T-helper 1 cell (primary cell): ENCODE measurements around the gene SMIM30.

ENCODE experiments used
- DNase-seq, 5 donors: peaks; one replicate each; pipeline ENCODE4 v3.0.0-alpha.2; 2012 to 2020

SMIM30 gene

DNA sequence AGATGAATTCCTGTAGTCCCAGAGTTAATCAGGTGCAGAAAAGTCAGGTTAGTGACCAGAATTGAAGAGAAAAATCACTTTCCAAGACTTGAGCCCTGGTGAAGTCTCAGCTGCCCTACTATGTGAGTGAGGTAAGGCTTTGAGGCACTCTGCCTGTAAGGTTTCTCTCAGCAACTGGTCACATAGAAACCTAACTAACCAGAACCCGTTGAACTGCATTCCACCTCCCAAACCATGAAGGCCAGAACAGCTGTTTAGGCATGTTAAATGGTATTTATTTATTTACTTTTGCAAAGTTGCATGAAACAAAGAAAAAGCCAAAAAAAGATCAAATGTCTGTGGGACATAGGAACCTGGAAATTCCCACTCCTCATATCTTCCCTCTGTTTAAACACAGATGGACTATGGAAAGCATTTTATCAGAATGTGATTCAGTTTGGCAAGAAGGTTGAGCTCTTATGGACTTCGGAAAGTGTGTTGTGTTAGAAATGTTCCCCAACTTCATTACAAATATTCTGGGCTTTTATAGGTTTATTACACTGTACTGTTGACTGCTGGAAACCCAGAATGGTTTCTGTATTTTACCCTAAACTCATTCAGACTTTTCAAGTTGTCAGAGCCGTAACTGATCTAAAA is 19.0 kb downstream of the SMIM30 start:
- no peak for DNase-seq

GRCh38 chr7:113094517-113095249 is 23.7 kb downstream of the SMIM30 start:
- DNase-seq, result no peak

GRCh38 chr7:113093561-113093960 is 24.8 kb downstream of the SMIM30 start:
- DNase-seq, result no peak

DNA sequence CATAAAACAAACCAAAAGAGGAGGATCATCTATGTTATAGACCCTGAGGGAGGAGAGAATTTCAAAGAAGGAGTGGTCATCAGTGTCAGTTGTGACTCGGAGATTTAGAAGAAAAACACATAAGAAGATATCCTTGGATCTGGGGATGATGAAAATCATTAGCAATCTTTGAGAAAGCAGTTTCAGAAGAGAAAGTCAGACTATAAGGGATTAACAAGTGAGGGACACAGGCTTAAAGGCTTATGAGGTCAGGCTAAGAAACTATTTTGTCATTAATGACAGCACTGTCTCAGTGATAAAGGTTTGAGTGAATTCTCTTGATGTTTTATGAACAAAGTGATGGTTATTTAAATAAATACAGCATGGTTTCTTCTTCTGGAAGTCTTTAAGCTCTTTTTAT is 25.6 kb downstream of the SMIM30 start:
- no peak for DNase-seq

GRCh38 chr7:113087071-113087998 is 31.0 kb downstream of the SMIM30 start:
- DNase-seq, result no peak

DNA sequence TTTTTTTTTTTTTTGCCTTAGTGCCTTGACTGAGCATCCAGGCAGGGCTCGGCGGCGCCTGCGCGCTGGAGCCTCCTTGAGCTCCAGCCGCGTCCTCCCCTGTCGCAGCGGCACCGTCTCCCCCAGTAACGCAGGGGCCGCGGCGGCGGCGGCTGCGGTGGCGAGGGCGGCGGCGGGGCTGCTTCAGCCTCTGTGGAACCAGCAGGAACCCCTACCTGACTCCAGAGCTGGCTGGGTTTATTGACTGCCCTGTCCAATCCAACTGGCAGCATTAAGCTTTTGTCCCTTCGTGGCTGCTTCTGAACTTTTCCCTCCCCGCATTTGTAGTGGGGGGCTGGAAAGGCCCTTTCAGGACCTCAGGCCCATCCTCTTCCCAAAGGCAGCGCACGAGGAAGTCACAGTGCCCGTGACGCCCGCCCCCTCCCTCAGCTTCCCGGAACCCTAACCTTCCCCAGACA is 31.9 kb downstream of the SMIM30 start, which contains the start of gene GPR85:
TSS of gene GPR85 (minus strand) at position 397 of the 458 bp plus-strand sequence. CDS start 2,106 bp downstream, outside the sequence.
- peak in 3 of 5 donors; percentile 4 to 39 (median 10) for DNase-seq

GRCh38 chr7:113085781-113086390 is 32.5 kb downstream of the SMIM30 start:
- no peak for DNase-seq

DNA sequence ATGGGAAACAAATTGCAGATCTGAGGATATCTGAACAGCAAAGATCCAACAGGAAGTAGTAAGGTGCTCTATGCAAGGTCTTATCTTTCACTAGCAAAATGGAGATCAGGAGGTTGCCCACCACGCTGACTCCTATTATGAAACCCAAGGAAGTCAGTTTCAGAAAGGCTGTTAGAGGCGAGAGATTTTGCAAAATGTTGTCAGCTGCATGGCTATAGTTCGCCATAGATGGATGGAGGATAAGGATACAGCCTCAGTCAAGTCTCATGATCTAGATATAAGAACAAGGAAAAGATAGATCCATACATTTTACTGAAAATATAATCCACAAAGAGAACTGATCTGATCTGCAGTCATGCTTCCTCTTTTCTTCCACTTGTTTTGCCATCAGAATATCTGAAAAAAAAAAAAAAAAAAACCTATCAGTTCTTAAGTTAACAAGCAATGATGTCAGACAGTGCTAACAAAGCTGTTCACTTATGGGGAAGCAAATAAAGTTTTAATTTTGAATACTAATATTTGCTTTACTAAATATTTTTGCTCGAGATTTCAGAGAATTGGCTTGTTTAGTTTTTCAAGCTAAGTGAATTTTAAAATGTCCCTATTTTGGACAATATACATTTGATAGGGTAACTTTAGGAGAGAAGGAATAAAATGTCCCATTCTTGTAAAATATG is 33.7 kb downstream of the SMIM30 start:
- no peak for DNase-seq

DNA sequence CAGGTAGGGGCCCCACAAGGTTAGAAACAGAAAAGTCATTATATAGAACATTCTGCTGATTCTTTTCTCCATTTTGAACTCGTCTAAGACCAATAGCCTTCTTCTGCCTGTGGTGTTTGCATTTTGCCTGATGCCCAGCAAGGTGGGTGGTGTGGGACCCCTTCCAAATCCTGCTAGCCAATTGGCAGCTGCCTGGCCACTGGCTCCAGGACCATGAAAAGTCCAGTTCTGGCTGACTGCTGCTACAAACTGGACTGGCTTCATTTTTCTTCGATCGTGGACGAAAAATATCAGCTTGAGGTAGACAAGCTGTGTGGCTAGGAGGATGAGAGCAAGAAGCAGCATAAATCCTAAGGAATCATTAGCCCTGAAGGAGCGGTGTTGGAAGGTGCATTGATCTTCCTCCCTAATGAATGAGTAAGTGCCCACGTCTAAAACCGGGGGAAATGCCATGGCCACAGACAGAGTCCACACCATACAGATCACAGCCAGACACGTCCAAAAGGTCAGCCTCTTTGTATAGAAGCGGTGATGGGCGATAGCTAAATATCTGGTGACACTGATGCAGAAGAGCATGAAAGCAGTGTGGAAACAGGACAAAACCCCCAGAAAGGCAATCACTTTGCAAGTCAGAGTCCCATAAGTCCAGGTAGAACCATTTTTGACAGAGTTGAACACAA is 34.4 kb downstream of the SMIM30 start:
- no peak for DNase-seq

GRCh38 chr7:113083132-113083815 is 35.1 kb downstream of the SMIM30 start:
- DNase-seq, result no peak

- no peak for DNase-seq
Measured at GRCh38 chr7:113078331-113078730, 40.0 kb downstream of the SMIM30 start.

DNA sequence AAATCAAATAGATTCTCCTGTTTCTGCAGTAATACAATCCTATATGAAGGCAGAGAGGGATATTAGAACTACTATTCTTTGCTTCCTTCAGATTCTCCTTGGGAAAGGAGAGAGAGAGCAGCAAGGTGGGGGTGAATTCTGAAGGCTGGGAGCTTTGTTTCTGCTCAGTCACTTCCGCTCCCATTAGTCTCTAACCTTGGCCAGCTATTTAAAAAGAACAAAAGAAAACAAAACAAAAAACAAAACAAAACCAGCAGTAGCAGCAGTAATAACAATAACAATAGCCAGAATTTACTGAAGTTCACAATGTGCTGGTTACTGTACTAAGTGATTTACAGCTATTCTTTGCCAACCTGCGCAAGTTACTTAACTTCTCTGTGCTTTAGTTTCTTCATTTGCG is 41.7 kb downstream of the SMIM30 start:
- DNase-seq, result no peak

DNA sequence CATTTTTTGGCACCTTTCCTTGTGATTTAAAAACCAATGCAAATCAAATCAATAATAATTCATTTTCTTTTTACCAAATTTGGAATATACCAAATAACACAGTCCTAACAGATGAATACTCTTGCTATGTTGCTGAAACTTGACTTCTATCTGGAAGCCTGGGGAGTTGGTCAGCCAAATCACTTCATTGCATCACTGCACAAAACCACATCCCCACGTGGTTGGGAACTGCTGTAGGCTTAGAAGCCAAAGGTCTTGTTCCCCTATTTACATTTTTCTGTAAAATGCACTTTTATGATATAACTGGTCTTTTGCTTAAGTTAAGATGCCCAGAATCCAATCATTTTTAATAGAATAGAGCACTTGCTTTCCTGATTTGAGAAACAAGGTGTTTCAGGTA is 46.9 kb downstream of the SMIM30 start:
- no peak for DNase-seq
